ENCODE data around the gene TLX3. TPM values are rescaled to one million over a fixed set of nuclear protein-coding genes. Genes with fewer than 3 reads are reported as not detected.

The TLX3 gene
- total and polyA plus RNA-seq, 2 of the 8 experiments (the other 6 are each of a cell fraction or from before 2014, with no cell fraction given) = not detected

GRCh38 chr5:171275841-171276544 is 33.1 kb upstream of the TLX3 start:
- H3K9ac ChIP-seq (replicated peaks in 1 of 4; ENCODE audit: extremely low read depth in 1 of 4, low read depth in 3 of 4, low read length in 3 of 4) = no peak overlapping the region
- H3K23me2 ChIP-seq (ENCODE audit: low read depth, low read length) = no peaks in the 10 kb centered on the region; the same call in 1 of the 2 replicates
- no peak overlapping the region for H3K23ac ChIP-seq (ENCODE audit: insufficient read length)
- TF ChIP-seq HDAC6 (IDR thresholded peaks at IDR 0.05; ENCODE audit: low read depth, low read length) = no peak
- TF ChIP-seq POLR2A (IDR thresholded peaks at IDR 0.05; ENCODE audit: control extremely low read depth in 1 of 2, low read depth in 2 of 2, low read length in 2 of 2) = no peak
- TF ChIP-seq USF2 (IDR thresholded peaks at IDR 0.05; ENCODE audit: low read length) = no peak
- TF ChIP-seq HDAC2 (IDR thresholded peaks at IDR 0.05; ENCODE audit: borderline replicate concordance in 1 of 2, low read depth in 2 of 2, low read length in 2 of 2) = no peak
- no peak for TF ChIP-seq PHF8 (conservative IDR thresholded peaks at IDR 0.05; ENCODE audit: low read depth, low read length)
- TF ChIP-seq TEAD4 (IDR thresholded peaks at IDR 0.05; ENCODE audit: low read depth, low read length) = no peak
- no peak for TF ChIP-seq RNF2 (IDR thresholded peaks at IDR 0.05; ENCODE audit: borderline replicate concordance, low read depth, low read length, missing control alignments, poor library complexity, severe bottlenecking)
- no peak for TF ChIP-seq CBX5 (IDR thresholded peaks at IDR 0.05; ENCODE audit: low read depth, low read length)
- TF ChIP-seq EZH2 (IDR thresholded peaks at IDR 0.05; ENCODE audit: low read depth, low read length, severe bottlenecking) = no peak
- no peak for TF ChIP-seq CREB1 (IDR thresholded peaks at IDR 0.05)
- TF ChIP-seq SIRT6 (IDR thresholded peaks at IDR 0.05; ENCODE audit: low read length) = no peak
- TF ChIP-seq KDM4A (IDR thresholded peaks at IDR 0.05; ENCODE audit: low read depth, low read length, severe bottlenecking) = no peak

More at GRCh38 chr5:171275841-171276544, 33.1 kb upstream of the TLX3 start:
- Histone ChIP-seq H3K27ac (ENCODE audit: low read depth, low read length) (no peak overlapping the region), H4K5ac (ENCODE audit: insufficient read length, low read depth, low read length) (no peak overlapping the region), H2BK15ac (ENCODE audit: low read length) (no peak overlapping the region), H2BK20ac (ENCODE audit: low read length) (no peak overlapping the region), H3K4ac (replicated peaks; ENCODE audit: insufficient read length, low read depth, low read length) (no peak overlapping the region), H3K4me2 (ENCODE audit: insufficient read depth in 1 of 2, low read depth in 2 of 2, low read length in 2 of 2) (0 out of 4 replicates have a peak overlapping the region, but pooled peaks of 1 of the 2 experiments have one; percentile 6), H2BK120ac (replicated peaks; ENCODE audit: low read depth, low read length) (no peak overlapping the region), H2AK5ac (ENCODE audit: low read depth, low read length) (no peak overlapping the region), H4K91ac (replicated peaks; ENCODE audit: insufficient read length, low read length) (no peak overlapping the region), H3K56ac (replicated peaks; ENCODE audit: insufficient read length, low read depth, low read length) (no peak overlapping the region), H4K8ac (ENCODE audit: extremely low read depth, insufficient read depth, low read length) (no peak overlapping the region), H3K14ac (ENCODE audit: insufficient read length) (no peak overlapping the region), H3K4me1 (replicated peaks in 1 of 4; ENCODE audit: control insufficient read depth in 3 of 4, insufficient read depth in 4 of 4, low read length in 3 of 4) (peaks cover 0 to 3% (median 0%) of the 10 kb centered on the region in 4 experiments; a peak in 1 of 7 replicates), H3K4me3 (ENCODE audit: extremely low read depth in 1 of 4, insufficient read depth in 2 of 4, low read depth in 3 of 4, low read length in 4 of 4) (no peak overlapping the region), H2AFZ (ENCODE audit: low read length) (no peak overlapping the region), H3K27me3 (replicated peaks in 1 of 4; ENCODE audit: control insufficient read depth in 3 of 4, extremely low read depth in 1 of 4, insufficient read depth in 3 of 4, low read length in 3 of 4) (no peaks in the 10 kb centered on the region), H3K79me1 (ENCODE audit: low read depth, low read length) (no peaks in the 10 kb centered on the region), H3K9me3 (ENCODE audit: insufficient read depth in 2 of 2, low read depth in 1 of 2, low read length in 1 of 2) (no peaks in the 10 kb centered on the region), H3K36me3 (ENCODE audit: control insufficient read depth in 2 of 4, insufficient read depth in 4 of 4, low read length in 3 of 4) (no peaks in the 10 kb centered on the region), H4K20me1 (replicated peaks in 1 of 2; ENCODE audit: control insufficient read depth in 1 of 2, insufficient read depth in 2 of 2, low read length in 2 of 2) (no peaks in the 10 kb centered on the region), H2BK12ac (ENCODE audit: low read depth, low read length) (no peak overlapping the region), H2BK5ac (ENCODE audit: low read depth, low read length) (no peak overlapping the region), H3K79me2 (ENCODE audit: control insufficient read depth in 1 of 2, insufficient read depth in 2 of 2, low read length in 2 of 2) (no peaks in the 10 kb centered on the region), H3K18ac (ENCODE audit: extremely low read depth, low read length) (no peak overlapping the region)
- DNase-seq (ENCODE audit: low read depth in 1 of 2, low spot score in 2 of 2) (no peak), FAIRE-seq (no peak)
- ChIA-PET POLR2A (ENCODE audit: partially characterized antibody) (no interaction called here), CTCF (ENCODE audit: partially characterized antibody) (interaction anchor here (0.6 to 2.3 kb wide), 4 partner anchors 19 to 64 kb away, joined by 3 to 9 read pairs (median 5); no protein-coding TSS in a partner anchor)
- WGBS, 2 experiments (ENCODE audit: extremely low coverage in 1 of 2, insufficient coverage in 1 of 2, insufficient read length in 1 of 2, insufficient replicate concordance in 2 of 2, low coverage in 1 of 2, low lambda C conversion rate in 2 of 2, missing lambda C conversion rate in 1 of 2) = 74% methylated on average over 5 of the region's 5 CpGs; no CpG with 5 or more reads in 1 of the 2 experiments

All from H1 (cell line).